MCF 10A (cell line): ENCODE data around the gene BLOC1S1. TPM values are rescaled to one million over a fixed set of nuclear protein-coding genes. Genes with fewer than 3 reads are reported as not detected.

Experiments
- BruUV-seq: library from RNA; stranded (reverse); fragments of 400-500 nt; replicated peaks from 2 replicates; lab custom pipeline; 2021; lab: Mats Ljungman, UMichigan
- CTCF ChIA-PET: fragments of 300-600 bp; sonication (Branson Sonifier 250); formaldehyde crosslinking; extraction: SDS; loops from one replicate; lab custom pipeline; 2021; ENCODE audit warnings: antibody characterized with exemption, inconsistent platforms; lab: Yijun Ruan, JAX
- POLR2A ChIA-PET: fragments of 300-600, 350-650 bp; sonication (Branson Sonifier 250); formaldehyde crosslinking; extraction: SDS; loops from one replicate; lab custom pipeline; 2020; ENCODE audit warnings: antibody characterized with exemption, inconsistent platforms; lab: Yijun Ruan, JAX
- DNase-seq: peaks from one replicate; pipeline ENCODE4 v3.0.0-alpha.2; 2018; ENCODE audit not compliant: unreplicated experiment
- H3K27ac Mint-ChIP-seq: one replicate; pipeline ENCODE4 v1.8.0; 2022; ENCODE audit warnings: mild to moderate bottlenecking, low read depth, mixed read lengths; ENCODE audit not compliant: unreplicated experiment
- H3K27me3 Mint-ChIP-seq: one replicate; pipeline ENCODE4 v1.8.0; 2022; ENCODE audit warnings: mixed read lengths; ENCODE audit not compliant: insufficient read depth, unreplicated experiment
- H3K36me3 Mint-ChIP-seq: one replicate; pipeline ENCODE4 v1.8.0; 2022; ENCODE audit warnings: mild to moderate bottlenecking, moderate library complexity, mixed read lengths; ENCODE audit not compliant: insufficient read depth, unreplicated experiment
- H3K4me1 Mint-ChIP-seq: one replicate; pipeline ENCODE4 v1.8.0; 2022; ENCODE audit warnings: mixed read lengths; ENCODE audit not compliant: insufficient read depth, unreplicated experiment
- H3K4me3 Mint-ChIP-seq: one replicate; pipeline ENCODE4 v1.8.0; 2022; ENCODE audit warnings: mild to moderate bottlenecking, moderate library complexity, mixed read lengths; ENCODE audit not compliant: unreplicated experiment
- H3K9me3 Mint-ChIP-seq: one replicate; pipeline ENCODE4 v1.8.0; 2022; ENCODE audit warnings: mixed read lengths; ENCODE audit not compliant: unreplicated experiment
- intact Hi-C: fragments of 100-400 bp; cut with micrococcal nuclease; formaldehyde crosslinking; loops from 2 replicates; pipeline ENCODE4 v1.14.1; 2022
- total RNA-seq: library from RNA; stranded (reverse); gene quantifications from 2 replicates; pipeline ENCODE4 v1.2.3, GENCODE V29; 2022
- TF ChIP-seq, protein P1 (sequence below): fragments of 200-600 bp; IDR thresholded peaks from one replicate; pipeline ENCODE4 v1.8.0; 2022; ENCODE audit warnings: antibody characterized with exemption, mild to moderate bottlenecking; ENCODE audit not compliant: unreplicated experiment

The BLOC1S1 gene
- total RNA-seq, 1 experiment from 2014 or later = 75.8 TPM

DNA sequence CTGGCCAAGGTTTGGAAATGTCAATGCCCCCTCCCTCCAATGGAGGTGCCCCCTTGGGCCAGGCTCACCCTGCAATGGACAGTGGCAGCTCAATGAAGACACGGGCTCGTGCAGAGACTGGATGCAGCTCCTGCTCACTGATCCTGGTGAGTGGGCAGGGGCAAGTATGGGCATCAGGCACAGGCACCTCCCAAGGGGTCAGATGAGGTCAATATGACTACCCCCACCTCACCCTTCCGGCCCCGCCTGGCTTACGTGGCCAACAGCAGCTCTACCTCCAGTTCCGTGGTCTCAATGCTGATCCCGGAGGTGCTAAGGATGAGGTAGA is 21.7 kb upstream of the BLOC1S1 start:
- ChIA-PET CTCF (interaction anchor here (0.6 kb wide), 1 partner anchor 547 kb away, joined by 3 read pairs; no protein-coding TSS in a partner anchor), POLR2A (no interaction called here)
- Mint-ChIP-seq H3K27ac (no peak overlapping the region), H3K27me3 (peaks cover 32% of the 10 kb centered on the region), H3K36me3 (no peaks in the 10 kb centered on the region), H3K4me3 (no peak overlapping the region), H3K4me1 (no peaks in the 10 kb centered on the region), H3K9me3 (no peaks in the 10 kb centered on the region)
- intact Hi-C loops = no loop called here
- TF ChIP-seq, protein P1, sequence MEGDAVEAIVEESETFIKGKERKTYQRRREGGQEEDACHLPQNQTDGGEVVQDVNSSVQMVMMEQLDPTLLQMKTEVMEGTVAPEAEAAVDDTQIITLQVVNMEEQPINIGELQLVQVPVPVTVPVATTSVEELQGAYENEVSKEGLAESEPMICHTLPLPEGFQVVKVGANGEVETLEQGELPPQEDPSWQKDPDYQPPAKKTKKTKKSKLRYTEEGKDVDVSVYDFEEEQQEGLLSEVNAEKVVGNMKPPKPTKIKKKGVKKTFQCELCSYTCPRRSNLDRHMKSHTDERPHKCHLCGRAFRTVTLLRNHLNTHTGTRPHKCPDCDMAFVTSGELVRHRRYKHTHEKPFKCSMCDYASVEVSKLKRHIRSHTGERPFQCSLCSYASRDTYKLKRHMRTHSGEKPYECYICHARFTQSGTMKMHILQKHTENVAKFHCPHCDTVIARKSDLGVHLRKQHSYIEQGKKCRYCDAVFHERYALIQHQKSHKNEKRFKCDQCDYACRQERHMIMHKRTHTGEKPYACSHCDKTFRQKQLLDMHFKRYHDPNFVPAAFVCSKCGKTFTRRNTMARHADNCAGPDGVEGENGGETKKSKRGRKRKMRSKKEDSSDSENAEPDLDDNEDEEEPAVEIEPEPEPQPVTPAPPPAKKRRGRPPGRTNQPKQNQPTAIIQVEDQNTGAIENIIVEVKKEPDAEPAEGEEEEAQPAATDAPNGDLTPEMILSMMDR = no peak
- BruUV-seq = no TSS peak
- DNase-seq = no peak

DNA sequence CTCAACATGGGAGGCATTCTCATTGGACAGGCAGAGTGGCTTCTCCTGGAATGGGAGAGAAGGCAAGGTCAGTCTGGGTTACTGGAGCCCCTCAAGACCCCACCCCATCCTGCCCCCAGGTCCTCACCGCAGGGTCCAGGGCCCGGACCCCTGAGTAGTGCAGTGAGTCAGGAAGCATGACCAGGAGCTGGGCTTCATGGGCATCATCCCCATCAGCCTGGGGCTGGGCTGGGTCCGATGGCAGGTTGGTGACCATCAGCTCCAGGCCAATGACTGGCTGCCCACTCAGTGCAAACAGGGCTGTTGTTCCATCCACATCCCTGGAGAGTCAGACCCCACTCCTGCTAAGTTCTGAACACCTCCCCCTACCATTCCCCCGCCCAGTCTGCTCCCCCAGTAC is 21.2 kb upstream of the BLOC1S1 start:
- DNase-seq = no peak
- BruUV-seq = no TSS peak
- H3K4me1 Mint-ChIP-seq = peaks cover under 1% of the 10 kb centered on the region
- no peak overlapping the region for H3K27ac Mint-ChIP-seq
- TF ChIP-seq, protein P1 = no peak
- no peaks in the 10 kb centered on the region for H3K9me3 Mint-ChIP-seq
- peaks cover 27% of the 10 kb centered on the region for H3K27me3 Mint-ChIP-seq
- POLR2A ChIA-PET = no interaction called here
- intact Hi-C loops = no loop called here
- no peak overlapping the region for H3K4me3 Mint-ChIP-seq
- H3K36me3 Mint-ChIP-seq = no peaks in the 10 kb centered on the region
- CTCF ChIA-PET = interaction anchor here (0.6 kb wide), 1 partner anchor 547 kb away, joined by 3 read pairs; no protein-coding TSS in a partner anchor

DNA sequence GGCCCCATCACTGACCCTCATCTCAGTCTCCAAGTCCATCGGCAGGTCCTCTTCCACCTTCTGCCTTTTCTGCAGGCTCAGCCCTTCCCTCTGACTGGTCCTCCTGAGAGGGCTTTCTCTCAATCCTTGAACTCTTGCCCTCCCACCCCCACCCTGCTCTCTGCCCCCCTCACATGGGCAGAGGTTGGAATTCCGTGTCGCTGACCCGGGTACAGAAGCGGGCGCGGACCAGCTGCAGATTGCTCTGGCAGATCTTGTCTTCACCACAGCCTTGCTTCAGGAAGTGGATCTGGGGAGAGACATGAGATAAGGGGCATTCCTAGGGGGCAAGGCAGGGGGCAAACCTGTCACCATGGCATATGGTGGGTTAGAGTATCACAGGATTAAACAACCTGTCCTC is 20.5 kb upstream of the BLOC1S1 start:
- peaks cover 26% of the 10 kb centered on the region for H3K27me3 Mint-ChIP-seq
- TF ChIP-seq, protein P1 = no peak
- ChIA-PET POLR2A (no interaction called here), CTCF (interaction anchor here (0.6 kb wide), 2 partner anchors 25 to 1886 kb away, joined by 3 read pairs; partner anchors contain the start of gene RDH5)
- H3K4me1 Mint-ChIP-seq = peaks cover 7% of the 10 kb centered on the region
- no peaks in the 10 kb centered on the region for H3K9me3 Mint-ChIP-seq
- BruUV-seq = no TSS peak
- no peak for DNase-seq
- intact Hi-C loops = no loop called here
- H3K36me3 Mint-ChIP-seq = no peaks in the 10 kb centered on the region
- H3K4me3 Mint-ChIP-seq = no peak overlapping the region
- H3K27ac Mint-ChIP-seq = no peak overlapping the region

DNA sequence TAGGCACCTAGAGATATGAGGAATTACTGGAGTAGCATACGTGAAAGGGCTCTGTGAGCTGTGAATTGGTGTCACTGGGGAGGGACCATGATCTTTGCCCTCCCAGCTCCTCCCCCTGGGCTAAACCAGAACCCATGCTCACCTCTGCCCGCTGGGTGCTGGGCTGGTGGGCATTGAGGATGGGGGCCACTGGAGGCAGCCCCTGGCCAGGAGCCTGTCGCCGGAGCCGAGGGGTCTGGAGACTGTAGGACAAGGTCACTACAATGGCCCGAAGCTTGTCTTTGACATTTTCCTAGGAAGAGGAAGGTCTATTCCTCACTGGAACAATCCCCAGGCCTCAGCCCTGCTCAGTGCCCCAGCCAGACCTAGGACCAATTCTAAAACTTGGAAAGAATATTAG is 19.7 kb upstream of the BLOC1S1 start:
- no TSS peak for BruUV-seq
- CTCF ChIA-PET = interaction anchor here (0.5 to 1.6 kb wide), 3 partner anchors 14 to 371 kb away, joined by 3 read pairs; a partner anchor contains a TSS
- DNase-seq = no peak
- POLR2A ChIA-PET = no interaction called here
- no peaks in the 10 kb centered on the region for H3K9me3 Mint-ChIP-seq
- TF ChIP-seq, protein P1 = no peak
- peaks cover 7% of the 10 kb centered on the region for H3K4me1 Mint-ChIP-seq
- peaks cover 26% of the 10 kb centered on the region for H3K27me3 Mint-ChIP-seq
- H3K27ac Mint-ChIP-seq = no peak overlapping the region
- intact Hi-C loops = no loop called here
- no peak overlapping the region for H3K4me3 Mint-ChIP-seq
- no peaks in the 10 kb centered on the region for H3K36me3 Mint-ChIP-seq
